Measurements from ENCODE around the gene UMPS. TPM values are rescaled to one million over a fixed set of nuclear protein-coding genes. Genes with fewer than 3 reads are reported as not detected.

UMPS gene
- total and polyA plus RNA-seq, 2 of the 4 experiments (the other 2 are of a cell fraction), result 18.7 to 26.7 TPM

- ChIA-PET POLR2A (ENCODE audit: unreplicated experiment) (no interaction called here), CTCF (interaction anchor here (1.2 kb wide), 1 partner anchor 13 kb away, joined by 5 read pairs; no protein-coding TSS in a partner anchor)
- Histone ChIP-seq H3K23ac (ENCODE audit: low read depth, low read length) (peak overlapping the region; percentile 59; the same call in 1 of the 2 replicates), H3K27ac (ENCODE audit: insufficient read depth, low read length) (no peak overlapping the region), H3K4ac (ENCODE audit: low read depth, low read length) (peak overlapping the region; percentile 64; the same call in 1 of the 2 replicates), H2BK20ac (ENCODE audit: low read depth, low read length) (peak overlapping the region; percentile 90), H3K27me3 (ENCODE audit: control insufficient read depth, insufficient read depth, low read length) (no peaks in the 10 kb centered on the region), H3K4me2 (ENCODE audit: low read depth, low read length) (peak overlapping the region; percentile 82), H3K79me1 (ENCODE audit: low read depth in 1 of 2, low read length in 2 of 2) (peaks cover 0 to 3% of the 10 kb centered on the region in 2 experiments; a peak in 1 of 4 replicates), H3K9me1 (ENCODE audit: insufficient read depth, low read length) (peaks cover 4% of the 10 kb centered on the region), H4K91ac (ENCODE audit: insufficient read depth, low read depth, low read length) (peak overlapping the region; percentile 90; the same call in 1 of the 2 replicates), H3K9me3 (ENCODE audit: control insufficient read depth, insufficient read depth, low read length) (no peaks in the 10 kb centered on the region), H4K5ac (ENCODE audit: low read depth, low read length) (peak overlapping the region; percentile 36; the same call in 1 of the 2 replicates), H3K56ac (ENCODE audit: extremely low read depth, insufficient read depth, low read length) (peak overlapping the region; percentile 89; the same call in 1 of the 2 replicates), H4K8ac (ENCODE audit: low read depth in 2 of 2, low read length in 2 of 2) (peak overlapping the region; percentile 21 to 89; a peak in 3 of 4 replicates), H3K4me3 (ENCODE audit: insufficient read depth, low read depth, low read length) (no peak overlapping the region), H3K18ac (ENCODE audit: low read depth, low read length) (peak overlapping the region; percentile 76), H4K20me1 (ENCODE audit: insufficient read depth, low read length) (no peaks in the 10 kb centered on the region), H2BK5ac (ENCODE audit: low read depth, low read length, poor library complexity, severe bottlenecking) (peak overlapping the region; percentile 79), H3K14ac (replicated peaks; ENCODE audit: low read depth, low read length) (peak overlapping the region; percentile 20; the same call in 1 of the 2 replicates), H2BK15ac (ENCODE audit: low read depth, low read length) (peak overlapping the region; percentile 93; the same call in 1 of the 3 replicates), H2AK5ac (ENCODE audit: low read depth, low read length) (no peak overlapping the region), H2AFZ (replicated peaks; ENCODE audit: low read length, poor library complexity) (no peak overlapping the region), H3K9ac (ENCODE audit: low read depth, low read length) (no peak overlapping the region), H2BK120ac (ENCODE audit: low read depth, low read length) (peak overlapping the region; percentile 85), H3K4me1 (ENCODE audit: control insufficient read depth, insufficient read depth, low read length) (peaks cover 2% of the 10 kb centered on the region; the same call in 1 of the 2 replicates), H3K36me3 (ENCODE audit: control insufficient read depth, insufficient read depth, low read length) (no peaks in the 10 kb centered on the region), H2AK9ac (replicated peaks; ENCODE audit: low read depth, low read length, poor library complexity) (no peak overlapping the region)
- peak; percentile 83 for ATAC-seq (ENCODE audit: low read depth)
- dilution Hi-C loops (cut with HindIII; ENCODE audit: low sequenced_read_pairs, unreplicated experiment) (no loop called here), in situ Hi-C loops (cut with MboI; ENCODE audit: low sequenced_read_pairs) (no loop called here), intact Hi-C loops (cut with micrococcal nuclease) (no loop called here)
- no CpG with 5 or more reads among the region's 4 CpGs for WGBS, 2 experiments (ENCODE audit: extremely low coverage in 2 of 2, insufficient read length in 1 of 2)
- DNase-seq, result peak; percentile 79
- no TSS peak for BruUV-seq (replicated peaks)
- no peak for TF ChIP-seq RFX5 (IDR thresholded peaks at IDR 0.05; ENCODE audit: low read depth, low read length)
- no peak for TF ChIP-seq CEBPB (IDR thresholded peaks at IDR 0.05; ENCODE audit: low read depth, low read length)
- TF ChIP-seq MAZ (IDR thresholded peaks at IDR 0.05; ENCODE audit: borderline replicate concordance, low read depth, low read length), result no peak
- no peak for TF ChIP-seq POLR2A (IDR thresholded peaks at IDR 0.05; ENCODE audit: low read depth, low read length)
- no peak for TF ChIP-seq MAFK (IDR thresholded peaks at IDR 0.05; ENCODE audit: low read depth, low read length)
- TF ChIP-seq FOS (IDR thresholded peaks at IDR 0.05; ENCODE audit: low read depth, low read length), result no peak
- no peak for TF ChIP-seq NFE2L2 (IDR thresholded peaks at IDR 0.05; ENCODE audit: low read depth, low read length)
- no peak for TF ChIP-seq BHLHE40 (IDR thresholded peaks at IDR 0.05; ENCODE audit: low read depth, low read length)
- no peak for TF ChIP-seq SMC3 (IDR thresholded peaks at IDR 0.05; ENCODE audit: low read depth, low read length)
- TF ChIP-seq MXI1 (IDR thresholded peaks at IDR 0.05; ENCODE audit: borderline replicate concordance, low read depth, low read length), result no peak
- TF ChIP-seq RCOR1 (IDR thresholded peaks at IDR 0.05; ENCODE audit: insufficient replicate concordance, low read length), result no peak
- TF ChIP-seq CHD1 (IDR thresholded peaks at IDR 0.05; ENCODE audit: low read depth, low read length), result no peak
- no peak for TF ChIP-seq USF2 (IDR thresholded peaks at IDR 0.05; ENCODE audit: low read depth, low read length)
- TF ChIP-seq ELK1 (IDR thresholded peaks at IDR 0.05; ENCODE audit: borderline replicate concordance, low read depth, low read length), result no peak
- TF ChIP-seq CTCF (conservative IDR thresholded peaks at IDR 0.05; ENCODE audit: low read depth, low read length), result no peak
- no peak for TF ChIP-seq RAD21 (IDR thresholded peaks at IDR 0.05; ENCODE audit: low read length)
These were observed 28.6 kb upstream of the UMPS start for GRCh38 chr3:124701687-124702086.
